Germinal center (tissue), 1 donor: ENCODE measurements around the gene MTERF1.

Source experiments
- DNase-seq: peaks from one replicate; pipeline ENCODE4 v3.0.0; 2012; ENCODE audit warnings: mixed read lengths, low spot score

Gene MTERF1

GRCh38 chr7:91832493-91833045, 47.9 kb downstream of the MTERF1 start:
- DNase-seq = no peak

GRCh38 chr7:91827169-91827568, 53.3 kb downstream of the MTERF1 start:
- no peak for DNase-seq

- DNase-seq = no peak
Observed at GRCh38 chr7:91826377-91826776, 54.1 kb downstream of the MTERF1 start.

GRCh38 chr7:91824201-91824600, 56.3 kb downstream of the MTERF1 start:
- DNase-seq = no peak
